AG08395 (cell line): Measurements from ENCODE around the gene GAREM1.
A peak's percentile ranks its signal among the peaks of the same experiment; 100 is the strongest.

ENCODE experiments used
- DNase-seq: peaks from one replicate; pipeline ENCODE4 v3.0.0; 2012; ENCODE audit warnings: mixed read lengths, low spot score

Gene GAREM1

GRCh38 chr18:32290810-32291209 is 179.9 kb downstream of the GAREM1 start:
- DNase-seq: no peak

DNA sequence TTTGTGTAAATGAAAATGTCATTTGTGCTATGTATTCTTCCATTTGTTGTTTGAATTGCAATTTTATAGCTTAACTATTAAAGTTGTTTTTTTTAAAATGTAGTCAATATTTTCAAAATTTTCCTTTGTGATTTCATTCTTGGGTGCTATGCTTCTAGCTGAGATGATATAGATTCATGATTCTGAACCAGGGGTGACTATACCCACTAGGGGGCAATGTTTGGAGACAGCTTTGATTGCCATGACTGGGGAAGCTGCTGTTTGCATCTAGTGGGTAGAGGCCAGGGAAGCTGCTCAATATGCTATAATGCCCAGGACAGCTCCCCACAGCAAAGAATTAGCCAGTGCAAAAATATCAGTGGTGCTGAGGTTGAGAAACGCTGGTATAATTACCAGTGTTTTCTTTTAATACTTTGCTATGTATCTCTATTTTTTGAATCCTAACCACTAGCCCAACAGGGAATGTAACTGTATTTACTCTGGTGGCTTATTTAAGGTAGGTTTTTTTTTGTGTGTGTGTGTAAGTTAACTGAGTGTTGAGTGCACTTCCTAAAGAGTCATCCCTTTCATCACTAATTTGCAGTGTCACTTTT is 181.1 kb downstream of the GAREM1 start:
- DNase-seq: peak; percentile 61

GRCh38 chr18:32287873-32288272 is 182.8 kb downstream of the GAREM1 start:
- DNase-seq: no peak

GRCh38 chr18:32287249-32287648 is 183.4 kb downstream of the GAREM1 start:
- no peak for DNase-seq

DNA sequence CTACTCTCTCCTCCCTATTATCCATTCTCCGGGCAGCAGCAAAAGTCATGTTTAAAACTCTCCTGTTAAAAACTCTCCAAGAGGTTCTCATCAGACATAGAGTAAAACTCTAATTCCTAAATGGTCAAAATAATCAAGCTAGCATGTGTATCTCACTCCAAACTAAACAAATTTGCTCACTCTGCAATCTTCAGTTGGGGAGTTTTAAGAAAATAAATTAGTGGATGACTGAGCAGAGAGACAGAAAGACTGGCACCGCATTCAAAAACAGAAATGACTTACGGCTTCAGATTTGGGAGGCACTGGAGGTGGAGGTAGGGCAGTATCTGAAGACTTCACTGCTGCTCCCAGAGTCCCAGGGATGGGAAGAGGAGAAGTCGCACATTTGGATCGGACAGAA is 183.9 kb downstream of the GAREM1 start:
- no peak for DNase-seq

DNA sequence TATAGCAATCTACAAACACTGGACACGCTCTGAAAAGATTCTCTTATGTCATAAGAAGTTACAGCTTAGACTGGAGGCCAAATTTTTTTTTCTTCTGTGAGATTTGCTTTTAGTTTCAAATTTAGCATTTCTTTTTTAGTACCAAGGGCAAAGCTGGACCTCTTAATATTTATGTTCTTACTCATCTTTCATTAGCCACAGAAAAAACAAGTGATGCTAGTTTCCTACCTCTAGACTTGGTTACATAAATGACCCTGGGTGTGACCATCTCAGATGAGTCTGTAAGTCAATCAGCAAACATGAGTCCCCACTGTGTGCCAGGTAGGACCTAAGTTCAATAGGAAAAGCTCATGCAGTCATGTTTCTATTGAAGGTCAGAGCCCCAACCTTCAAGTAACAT is 186.4 kb downstream of the GAREM1 start:
- no peak for DNase-seq

DNA sequence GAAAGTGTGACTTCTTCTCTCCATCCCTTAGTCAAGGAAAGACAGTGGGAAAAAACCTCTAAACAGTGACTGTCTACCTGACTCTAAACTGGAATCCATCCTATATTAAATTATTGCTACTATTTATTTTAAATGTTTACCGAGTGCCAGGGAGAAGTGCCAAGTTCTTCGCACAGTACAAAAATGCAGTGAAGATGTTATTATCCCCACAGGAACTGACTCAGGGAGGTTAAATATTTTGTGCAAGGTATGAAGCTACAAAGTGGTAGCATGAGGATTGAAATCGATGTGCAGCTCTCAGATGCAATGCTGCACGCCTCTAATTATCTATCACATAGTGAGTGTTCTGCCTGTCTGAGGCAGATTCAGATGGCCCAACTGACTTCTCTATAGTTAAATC is 189.8 kb downstream of the GAREM1 start:
- DNase-seq: no peak

GRCh38 chr18:32280188-32280783 is 190.4 kb downstream of the GAREM1 start:
- no peak for DNase-seq

DNA sequence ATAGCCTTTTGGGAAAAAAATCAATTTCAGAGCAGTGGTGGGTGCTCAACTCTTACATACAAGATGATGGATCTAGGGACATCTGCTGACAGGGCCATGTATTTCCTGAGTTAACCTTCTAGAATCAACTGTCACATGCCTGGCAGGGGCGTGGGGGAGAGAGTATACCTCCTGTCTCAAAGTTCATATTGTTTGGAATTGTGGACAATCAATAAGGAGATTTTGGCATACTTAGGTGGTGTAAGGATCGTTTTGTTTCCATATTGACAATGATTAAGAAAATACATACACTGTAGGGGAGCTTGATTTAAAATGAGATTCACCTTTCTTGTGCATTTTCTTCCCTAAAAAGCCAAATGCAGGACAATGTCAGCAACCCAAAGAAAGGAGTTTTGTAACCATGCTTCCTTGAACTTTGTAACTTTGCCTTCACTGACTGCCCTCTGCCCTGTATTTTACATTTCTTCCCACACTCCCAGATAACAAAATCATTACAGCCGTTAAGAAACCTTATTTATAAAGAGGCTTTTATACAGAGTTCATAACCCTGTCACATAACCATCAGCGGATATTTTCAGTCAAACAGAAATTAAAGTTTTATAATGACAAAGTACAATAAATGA is 192.4 kb downstream of the GAREM1 start:
- DNase-seq: no peak

- DNase-seq: no peak
These were observed 193.1 kb downstream of the GAREM1 start for GRCh38 chr18:32277549-32277948.

DNA sequence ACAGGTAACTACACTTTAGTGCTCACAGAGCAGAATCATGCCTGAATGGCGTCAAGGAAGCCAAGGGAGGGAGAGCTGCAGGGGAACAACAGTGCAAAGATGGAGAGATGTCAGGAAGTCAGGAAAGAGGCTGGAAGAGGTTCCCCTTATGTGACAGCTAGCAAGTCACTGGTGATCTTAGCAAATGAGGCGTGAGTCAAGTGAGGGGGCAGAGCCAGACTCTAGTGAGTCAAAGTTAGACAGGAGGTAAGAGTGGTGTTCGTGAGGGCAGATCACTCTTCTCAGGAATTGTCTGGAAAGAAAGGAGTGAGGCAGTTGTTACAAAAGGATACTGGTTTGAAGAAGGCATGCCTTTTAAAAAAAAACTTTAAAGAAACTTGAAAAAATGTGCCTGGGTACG is 193.8 kb downstream of the GAREM1 start:
- DNase-seq: no peak

GRCh38 chr18:32276256-32276655 is 194.4 kb downstream of the GAREM1 start:
- DNase-seq: no peak

DNA sequence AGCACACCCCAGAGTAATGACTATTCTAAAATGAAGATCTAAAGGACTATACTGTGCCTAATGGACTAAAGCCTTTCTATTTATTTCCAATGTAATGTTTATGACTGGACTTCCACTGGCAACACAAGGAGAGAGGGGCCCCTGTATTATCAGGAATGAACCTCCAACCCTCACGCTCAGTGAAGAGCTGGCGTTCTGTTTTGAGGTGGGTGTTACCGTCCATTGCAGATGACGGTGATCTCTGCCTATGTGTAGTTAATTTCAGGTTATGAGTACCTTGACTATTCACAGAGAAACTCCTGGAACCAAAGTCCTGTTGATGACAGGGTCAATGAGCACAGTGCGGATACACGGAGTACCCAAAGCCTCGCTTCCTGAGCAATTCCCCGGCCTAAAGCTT is 195.5 kb downstream of the GAREM1 start:
- no peak for DNase-seq

DNA sequence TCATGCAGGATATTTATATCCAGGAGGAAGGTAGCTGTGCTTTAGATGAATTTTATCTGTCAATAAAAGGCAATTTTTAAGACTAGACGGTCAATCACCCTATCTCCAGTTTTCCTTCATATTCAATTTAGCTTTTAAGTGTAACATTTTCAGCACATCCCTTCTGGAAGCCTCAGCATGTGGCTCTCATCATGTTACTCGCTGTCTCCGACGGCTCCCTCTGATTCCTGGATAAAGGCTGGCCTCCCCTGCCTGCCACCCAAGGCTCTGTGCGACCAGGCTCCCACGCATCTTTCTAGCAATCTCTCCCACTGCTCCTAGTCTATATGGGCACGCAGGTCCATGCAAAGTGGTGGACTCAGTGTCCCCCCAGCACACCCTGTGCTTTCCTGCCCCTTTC is 196.4 kb downstream of the GAREM1 start:
- DNase-seq: no peak

GRCh38 chr18:32271672-32272208 is 198.9 kb downstream of the GAREM1 start:
- DNase-seq: peak; percentile 72

DNA sequence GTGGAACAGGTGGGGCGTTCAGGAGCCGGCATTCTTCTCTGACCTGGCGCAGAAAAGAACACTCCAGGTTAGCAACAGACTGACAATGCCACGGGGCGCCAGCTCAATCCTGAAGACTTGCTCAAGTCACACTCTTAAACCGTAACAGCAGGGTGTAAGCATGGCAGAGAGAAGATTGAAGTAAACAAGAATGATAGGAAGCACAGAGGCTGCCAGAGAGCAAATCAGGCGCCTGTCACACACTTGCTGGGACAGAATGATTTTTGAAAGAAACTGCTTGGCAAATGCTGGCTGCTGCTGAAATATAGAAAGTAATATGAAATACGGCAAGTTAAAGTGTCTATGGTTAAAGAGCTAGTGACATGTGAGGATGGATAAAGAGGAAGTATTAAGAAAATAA is 200.3 kb downstream of the GAREM1 start:
- DNase-seq: no peak

DNA sequence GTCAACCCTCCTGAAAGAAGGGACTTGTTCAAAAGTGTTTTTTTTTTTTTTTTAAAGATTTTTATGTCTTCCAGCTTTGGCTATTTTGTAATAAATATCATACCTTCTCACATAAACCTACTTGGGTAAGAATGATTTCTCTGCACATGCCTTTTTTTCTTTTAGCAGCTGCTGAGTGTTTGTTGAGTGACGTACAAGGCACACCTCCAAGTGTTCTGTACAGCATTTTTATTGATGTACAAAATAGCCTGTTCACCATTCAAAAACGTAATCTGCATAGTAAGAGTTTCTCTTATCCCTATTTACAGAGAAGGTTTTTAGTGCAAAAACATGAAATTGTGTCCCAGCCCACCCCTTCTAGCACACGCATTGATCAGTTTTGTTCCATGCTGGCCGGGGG is 203.2 kb downstream of the GAREM1 start:
- no peak for DNase-seq

GRCh38 chr18:32264401-32264800 is 206.3 kb downstream of the GAREM1 start:
- no peak for DNase-seq

DNA sequence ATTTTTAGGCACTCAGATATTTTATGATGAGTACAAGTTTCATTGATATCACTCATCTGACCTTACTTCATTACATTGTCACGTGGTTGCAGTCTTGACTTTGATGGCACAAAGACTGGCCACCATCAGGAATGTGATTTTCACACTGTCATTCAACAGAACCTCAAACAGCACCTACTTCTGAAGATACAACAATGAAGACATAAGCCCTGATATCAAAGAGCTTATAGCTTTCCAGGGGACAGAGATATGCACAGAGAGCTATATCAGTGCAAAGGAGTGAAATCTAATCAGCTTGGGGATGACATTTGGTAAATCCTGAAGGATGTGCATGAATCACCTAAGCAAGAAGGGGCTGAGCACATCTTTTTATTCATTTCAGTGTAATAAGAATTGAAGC is 208.6 kb downstream of the GAREM1 start:
- DNase-seq: no peak

- no peak for DNase-seq
These were observed 209.7 kb downstream of the GAREM1 start for GRCh38 chr18:32261003-32261402.

DNA sequence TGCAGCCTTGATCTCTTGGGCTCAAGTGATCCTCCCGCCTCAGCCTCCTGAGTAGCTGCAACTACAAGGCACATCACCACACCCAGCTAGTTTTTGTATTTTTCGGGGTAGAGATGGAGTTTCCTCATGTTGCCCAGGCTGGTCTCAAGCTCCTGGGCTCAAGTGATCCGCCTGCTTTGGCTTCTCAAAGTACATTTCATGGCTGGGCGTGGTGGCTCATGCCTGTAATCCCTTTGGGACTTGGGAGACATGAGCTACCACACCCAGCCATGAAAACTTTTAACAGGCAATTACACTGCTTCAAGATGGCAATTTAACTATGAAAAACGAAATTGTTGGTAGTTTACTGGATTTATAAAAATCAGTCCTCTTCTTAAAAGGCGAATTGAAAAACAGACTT is 211.1 kb downstream of the GAREM1 start:
- DNase-seq: no peak

DNA sequence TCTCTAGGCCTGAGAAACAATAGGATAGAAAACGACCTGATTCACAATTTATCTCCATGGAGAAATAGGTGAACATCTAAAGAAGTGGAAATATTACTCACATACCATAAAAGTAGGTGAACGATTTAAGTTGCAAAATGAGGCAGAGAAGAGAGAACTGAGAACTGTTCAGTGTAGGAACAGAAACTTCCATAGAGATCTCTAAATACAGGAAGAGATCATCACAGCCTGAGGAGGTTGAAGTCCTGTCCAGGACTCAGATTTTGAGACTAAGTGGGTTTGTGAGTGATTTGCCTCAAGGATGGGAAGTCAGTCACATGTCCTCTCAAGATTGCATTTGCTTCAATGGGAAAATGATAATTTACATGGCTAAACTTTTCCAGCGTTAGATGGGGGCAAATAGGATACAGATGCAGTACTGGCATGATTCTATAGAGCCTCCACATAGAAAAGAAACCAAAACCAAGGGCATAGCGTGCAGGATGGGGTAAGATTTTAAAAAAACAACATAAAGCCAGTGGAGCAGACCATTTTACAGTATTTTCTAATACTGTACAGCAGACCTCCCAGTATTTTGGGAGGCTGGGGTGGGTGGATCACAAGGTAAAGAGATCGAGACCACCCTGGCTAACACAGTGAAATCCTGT is 212.0 kb downstream of the GAREM1 start:
- no peak for DNase-seq

DNA sequence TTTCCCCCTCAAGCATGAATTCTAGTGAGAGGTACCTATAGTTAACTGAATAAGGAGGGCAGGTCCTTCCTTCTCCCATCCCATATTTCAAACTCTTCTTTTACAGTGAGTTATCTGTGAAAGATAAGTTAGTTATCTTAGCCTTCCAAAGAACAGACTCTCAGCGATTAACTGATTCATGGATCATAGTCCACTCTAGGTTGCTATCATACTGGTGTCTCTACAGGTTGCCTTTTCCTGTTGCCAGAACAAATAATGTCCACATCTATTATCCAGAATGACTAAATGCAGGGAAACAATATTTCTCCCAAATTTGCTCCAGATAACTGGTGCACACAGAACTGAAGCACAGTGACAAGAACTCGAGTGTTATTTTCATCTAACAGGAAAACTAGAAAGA is 212.5 kb downstream of the GAREM1 start:
- no peak for DNase-seq
